NCI-H1092 treated with DMSO at 0.1 percent for 48 hours (cell line): ENCODE results near the gene TPD52L1.
"Not testable (repeated sequence)": the region's sequence is repeated elsewhere in the genome, so short reads cannot be mapped to it uniquely, and the experiment has no call there.

Source experiments
- DNase-seq: peaks from one replicate; lab custom pipeline; 2025; lab: John Stamatoyannopoulos, UW

The TPD52L1 gene, protein sequence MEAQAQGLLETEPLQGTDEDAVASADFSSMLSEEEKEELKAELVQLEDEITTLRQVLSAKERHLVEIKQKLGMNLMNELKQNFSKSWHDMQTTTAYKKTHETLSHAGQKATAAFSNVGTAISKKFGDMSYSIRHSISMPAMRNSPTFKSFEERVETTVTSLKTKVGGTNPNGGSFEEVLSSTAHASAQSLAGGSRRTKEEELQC

DNA sequence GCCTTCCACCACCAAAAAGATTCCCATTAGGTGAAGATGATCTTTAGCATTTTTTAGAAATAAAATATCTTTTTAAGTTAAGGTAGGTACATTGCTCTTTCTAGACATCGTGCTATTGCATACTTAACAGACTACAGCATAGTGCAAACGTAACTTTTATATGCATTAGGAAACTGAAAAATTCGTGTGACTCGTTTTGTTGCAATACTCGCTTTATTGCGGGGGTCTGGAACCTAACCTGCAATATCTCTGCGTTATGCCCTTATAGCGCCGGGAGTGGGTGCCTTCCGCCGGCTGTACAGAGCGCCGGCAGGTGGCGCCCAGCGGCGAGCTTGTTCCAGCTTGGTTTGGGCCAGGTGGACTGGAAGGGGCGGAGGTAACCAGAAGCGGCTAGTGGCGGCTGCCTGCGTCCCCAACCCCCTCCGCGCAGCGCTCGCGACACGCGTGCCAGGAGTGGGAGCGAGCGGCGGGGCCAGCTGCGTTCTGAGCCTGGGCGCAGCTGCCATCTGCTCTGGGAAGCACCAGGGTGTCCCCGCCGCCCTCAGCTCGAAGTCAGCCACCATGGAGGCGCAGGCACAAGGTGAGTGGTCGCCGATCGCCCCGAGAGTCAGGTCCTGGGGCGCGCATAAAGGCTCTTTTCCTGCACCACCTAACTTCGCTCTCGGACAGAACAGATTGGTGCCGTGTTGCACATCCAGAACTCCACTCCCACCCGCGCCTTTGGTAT, at the start of gene TPD52L1:
Gene TPD52L1 (plus strand): TSS at position 383 of the 727 bp plus-strand sequence. CDS start 179 bp downstream, at position 562.
- DNase-seq = peak; percentile 72

DNA sequence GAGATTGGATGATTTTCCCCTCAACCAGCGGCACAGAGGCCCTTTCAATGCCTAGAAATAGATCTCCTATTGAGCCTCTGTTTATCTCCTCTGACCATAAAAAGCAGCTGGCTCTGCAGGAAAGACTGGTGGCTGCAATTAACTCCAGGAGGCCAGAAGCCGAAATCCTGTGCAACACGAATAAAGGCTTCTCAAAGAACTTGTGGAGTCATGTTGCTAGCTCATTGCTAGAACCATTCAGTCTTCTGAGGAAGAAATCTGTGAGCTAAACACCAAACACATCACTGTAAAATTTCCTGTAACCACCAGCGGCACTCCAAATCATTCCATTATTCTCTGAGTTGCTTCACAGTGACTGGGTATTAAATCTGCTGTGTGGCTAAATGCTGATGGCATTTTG, 49.1 kb upstream of the TPD52L1 start:
- DNase-seq = no peak

DNA sequence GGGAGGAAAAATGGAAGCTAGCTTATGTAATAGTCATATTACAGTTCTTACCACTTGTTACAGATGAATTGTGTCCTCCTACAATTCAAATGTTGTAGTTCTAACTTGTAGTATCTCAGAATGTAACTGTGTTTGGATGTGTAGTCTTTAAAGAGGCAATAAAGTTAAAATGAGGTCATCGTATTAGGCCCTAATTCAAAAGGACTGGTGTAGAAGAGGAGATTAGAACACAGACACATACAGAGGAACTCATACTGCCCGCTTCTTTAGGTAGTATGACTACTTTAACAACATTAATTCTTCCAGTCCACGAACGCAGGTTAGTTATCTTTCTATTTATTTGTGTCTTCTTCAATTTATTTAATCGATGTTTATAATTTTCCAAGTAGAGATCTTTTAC, 46.5 kb upstream of the TPD52L1 start:
- no peak for DNase-seq

DNA sequence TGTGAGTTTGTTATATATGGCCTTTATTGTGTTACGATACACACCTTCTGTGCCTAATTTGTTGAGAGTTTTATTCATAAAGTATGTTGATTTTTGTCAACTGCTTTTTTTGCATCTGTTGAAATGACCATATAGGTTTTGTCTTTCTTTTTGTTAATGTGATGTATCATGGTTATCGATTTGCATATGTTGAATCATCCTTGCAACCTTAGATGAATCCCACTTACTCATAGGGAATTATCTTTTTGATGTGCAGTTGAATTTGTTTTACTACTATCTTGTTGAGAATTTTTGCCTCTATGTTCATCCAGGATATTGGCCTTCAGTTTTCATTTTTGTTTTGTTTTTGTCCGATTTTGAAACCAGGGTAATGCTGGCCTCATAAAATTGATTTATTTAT, 45.7 kb upstream of the TPD52L1 start:
- no peak for DNase-seq

DNA sequence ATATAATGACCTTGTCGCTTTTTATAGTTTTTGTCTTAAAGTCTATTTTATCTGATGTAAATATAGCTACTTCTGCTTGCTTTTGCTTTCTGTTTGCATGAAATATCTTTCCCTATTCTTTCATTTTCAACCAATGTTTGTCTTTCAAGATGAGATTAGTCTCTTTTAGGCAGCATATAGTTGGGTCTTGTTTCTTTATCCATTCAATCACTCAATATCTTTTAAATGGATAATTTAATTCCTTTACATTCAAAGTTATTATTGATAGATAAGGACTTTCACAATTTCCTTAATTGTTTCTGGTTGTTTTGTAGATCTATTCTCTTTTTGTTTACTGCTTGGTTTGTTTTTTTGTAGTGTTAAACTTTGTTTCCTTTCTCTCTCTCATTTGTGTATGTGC, 43.5 kb upstream of the TPD52L1 start:
- DNase-seq = no peak

DNA sequence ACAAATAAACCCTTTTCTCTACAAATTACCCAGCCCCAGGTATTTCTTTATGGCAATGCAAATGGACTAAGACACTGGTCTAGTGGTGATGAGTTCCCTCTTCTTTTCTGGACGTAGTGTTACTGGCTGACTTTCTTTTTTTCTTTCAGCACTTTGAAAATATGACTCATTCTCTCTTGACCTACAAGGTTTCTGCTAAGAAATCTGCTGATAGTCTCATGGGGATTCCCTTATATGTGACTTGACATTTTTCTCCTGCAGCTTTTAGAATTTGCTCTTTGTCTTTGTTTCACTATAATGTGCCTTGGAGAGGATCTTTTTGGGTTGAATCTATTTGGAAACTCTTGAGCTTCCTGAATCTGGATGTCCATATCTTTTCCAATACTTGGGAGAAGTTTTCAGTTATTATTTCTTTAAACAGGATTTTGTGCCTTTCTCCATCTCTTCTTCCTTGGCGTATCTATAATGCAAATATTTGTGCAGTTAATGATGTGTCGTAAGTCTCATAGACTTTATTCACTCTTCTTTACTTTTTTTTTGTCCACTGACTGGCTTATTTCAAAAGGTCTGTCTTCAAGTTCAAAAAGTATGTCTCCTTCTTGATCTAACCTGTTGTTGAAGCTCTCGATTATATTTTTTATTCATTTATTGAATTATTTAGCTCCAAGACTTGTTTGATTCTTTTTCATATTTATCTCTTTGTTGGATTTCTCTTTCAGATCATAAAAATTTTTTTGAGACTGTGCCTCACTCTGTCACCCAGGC, 42.2 kb upstream of the TPD52L1 start:
- no peak for DNase-seq

DNA sequence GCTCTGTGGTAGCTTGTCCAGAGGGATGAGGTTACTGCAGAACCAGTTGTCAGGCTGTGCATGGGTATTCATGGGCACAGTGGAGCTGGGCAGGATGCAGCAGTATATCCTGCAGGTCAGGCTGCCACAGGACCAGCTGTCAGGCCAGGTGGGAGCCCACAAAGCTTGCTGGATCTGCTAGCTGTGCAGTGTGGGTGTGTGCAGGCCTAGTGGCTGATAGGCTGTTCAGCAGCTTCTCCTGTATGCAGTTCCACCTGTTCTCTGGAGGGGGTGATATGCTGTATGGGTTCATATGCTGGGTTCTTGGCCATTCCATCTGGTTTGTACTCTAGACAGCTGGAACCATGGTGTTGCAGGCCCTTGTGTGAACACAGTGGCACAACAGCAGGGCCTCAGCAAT, 40.6 kb upstream of the TPD52L1 start:
- no peak for DNase-seq

DNA sequence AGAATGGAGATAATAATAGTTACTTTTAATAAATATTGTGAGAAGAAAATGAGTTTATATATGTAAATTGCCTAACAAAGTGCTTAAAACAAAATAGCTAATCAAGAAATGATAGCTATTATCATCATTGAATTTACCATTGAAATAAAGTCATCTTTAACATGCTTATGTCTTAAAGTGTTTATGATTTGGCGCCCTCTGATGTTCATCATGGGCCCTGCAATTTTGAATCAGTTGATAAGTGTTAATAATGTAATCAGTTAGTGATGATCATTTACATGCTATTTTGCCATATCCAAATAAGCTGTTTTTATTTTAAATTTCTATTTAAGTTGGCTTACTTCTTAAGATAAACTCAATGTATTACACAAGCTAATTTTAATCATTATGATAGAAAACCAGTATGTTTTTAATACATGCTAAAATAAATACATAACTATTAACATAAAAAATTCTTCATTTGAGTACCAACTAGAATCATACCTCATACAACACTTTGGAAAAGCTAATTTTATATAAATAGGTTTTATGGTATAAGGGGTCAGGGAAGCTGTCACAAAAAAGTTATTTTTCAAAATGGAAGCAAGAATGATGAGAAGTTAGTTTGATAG, 39.2 kb upstream of the TPD52L1 start:
- peak; percentile 26 for DNase-seq

DNA sequence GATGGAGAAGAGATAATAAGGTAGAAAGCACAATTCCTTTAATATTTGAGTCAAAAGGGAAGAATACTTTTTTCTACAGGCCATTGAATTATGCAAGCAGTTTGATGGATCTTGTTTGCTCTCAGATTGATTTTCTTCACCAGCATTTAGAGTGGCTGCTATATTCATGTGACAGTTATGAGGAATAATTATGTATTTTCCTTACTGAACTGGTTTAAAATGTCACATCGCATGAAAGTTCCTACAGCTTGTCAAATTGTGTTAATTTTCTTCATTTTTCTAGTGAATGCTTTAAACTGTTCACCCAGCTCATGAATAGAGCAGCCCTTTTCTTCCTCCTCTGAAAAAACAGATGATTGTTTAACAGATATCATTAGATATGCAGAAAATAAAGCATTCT, 37.4 kb upstream of the TPD52L1 start:
- DNase-seq = no peak

DNA sequence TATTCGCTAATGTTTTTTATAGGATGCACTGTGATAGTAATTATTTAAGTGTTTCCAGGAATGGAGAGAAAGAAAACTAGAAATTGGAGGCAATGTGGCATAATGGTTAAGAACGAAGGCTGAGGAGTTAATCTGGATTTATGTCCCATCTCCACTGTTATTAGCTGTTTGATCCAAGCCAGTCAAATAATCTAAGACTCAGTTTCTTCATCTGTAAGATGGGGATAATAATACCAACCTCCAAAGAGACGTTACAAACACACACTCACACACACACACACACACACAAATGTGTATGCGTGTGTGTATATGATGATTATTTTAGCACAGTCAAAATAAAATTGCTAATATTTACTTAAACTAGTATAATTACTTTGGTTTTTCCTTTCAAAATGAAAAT, 36.9 kb upstream of the TPD52L1 start:
- no peak for DNase-seq

DNA sequence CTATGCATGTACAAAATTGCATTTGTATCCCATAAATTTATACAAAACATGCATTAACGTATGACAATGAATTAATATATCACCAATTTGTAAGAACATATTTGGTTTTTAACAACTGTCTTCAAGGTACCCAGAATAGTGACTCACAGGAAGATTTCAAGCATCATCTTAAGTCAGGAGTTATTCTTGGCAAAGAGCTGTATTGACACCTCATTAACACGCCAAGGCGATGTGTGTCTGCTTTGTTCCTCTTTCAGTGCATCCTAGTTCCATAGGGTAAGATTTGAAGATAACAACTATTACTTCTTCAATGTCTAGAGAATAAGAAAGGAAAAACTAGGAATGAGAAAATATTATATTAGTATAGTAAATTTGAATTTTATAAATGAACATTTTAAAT, 35.8 kb upstream of the TPD52L1 start:
- no peak for DNase-seq

DNA sequence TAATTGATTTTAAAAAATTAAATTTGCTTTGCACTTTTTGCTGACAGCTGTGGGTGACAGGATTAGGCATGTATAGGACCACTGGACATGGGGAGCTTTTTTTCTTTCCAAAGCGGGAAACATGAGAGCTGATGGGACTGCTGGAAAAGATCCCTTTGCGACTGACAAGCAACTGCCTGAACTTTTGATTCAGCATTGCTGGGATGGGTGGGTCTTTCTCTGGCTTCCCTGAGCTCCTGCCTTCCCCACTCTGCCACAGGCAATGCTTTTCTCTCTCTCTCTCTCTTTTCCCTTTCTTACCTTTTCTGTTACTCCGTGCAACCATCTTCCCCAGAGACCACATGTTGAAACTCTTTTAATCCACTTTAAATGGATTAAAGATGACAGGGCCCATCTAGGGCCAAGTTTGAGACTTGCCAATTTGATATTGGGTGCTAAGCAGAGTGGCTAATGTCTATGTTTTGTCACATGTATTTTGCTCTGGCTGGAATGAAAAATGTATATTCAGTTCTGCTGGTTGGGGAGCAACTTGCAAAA, 33.5 kb upstream of the TPD52L1 start:
- DNase-seq = no peak

DNA sequence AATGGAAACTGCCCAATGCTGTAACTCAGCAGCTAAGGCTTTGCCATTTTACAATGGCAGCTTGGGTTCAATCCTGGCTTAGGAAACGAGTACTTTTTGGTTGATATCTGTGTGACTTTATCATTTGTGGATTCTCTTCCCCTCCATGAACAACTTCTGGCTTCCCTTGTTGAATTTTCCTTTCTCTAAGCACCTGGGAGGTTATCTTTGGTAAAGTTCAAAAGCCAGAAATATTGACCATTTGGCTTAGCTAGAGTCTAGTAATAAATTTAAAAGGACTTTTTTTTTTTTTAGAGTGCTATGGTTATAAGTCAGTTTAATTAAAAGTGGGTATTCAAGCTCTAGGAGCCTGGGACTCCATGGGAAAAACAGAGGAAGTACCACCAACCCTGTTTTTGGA, 31.7 kb upstream of the TPD52L1 start:
- no peak for DNase-seq

DNA sequence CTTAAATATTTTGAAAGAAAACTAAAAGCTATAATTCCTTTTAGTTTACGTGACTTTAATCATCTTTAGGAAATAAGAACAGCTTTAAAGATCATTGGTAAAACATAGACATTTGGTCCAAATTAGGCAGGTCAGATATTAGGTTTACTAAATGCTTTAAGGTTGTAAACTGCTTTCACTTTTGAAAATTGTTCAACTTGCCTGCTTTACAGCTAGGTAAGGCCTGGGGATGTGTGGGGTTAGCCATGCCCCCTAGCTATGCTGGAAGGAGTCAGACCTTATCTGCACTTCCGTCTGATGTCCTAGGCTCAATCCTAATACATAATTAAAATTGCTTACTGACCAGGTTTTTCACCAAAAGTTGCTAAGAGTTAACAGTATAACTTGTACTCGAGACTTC, 30.5 kb upstream of the TPD52L1 start:
- DNase-seq = no peak

DNA sequence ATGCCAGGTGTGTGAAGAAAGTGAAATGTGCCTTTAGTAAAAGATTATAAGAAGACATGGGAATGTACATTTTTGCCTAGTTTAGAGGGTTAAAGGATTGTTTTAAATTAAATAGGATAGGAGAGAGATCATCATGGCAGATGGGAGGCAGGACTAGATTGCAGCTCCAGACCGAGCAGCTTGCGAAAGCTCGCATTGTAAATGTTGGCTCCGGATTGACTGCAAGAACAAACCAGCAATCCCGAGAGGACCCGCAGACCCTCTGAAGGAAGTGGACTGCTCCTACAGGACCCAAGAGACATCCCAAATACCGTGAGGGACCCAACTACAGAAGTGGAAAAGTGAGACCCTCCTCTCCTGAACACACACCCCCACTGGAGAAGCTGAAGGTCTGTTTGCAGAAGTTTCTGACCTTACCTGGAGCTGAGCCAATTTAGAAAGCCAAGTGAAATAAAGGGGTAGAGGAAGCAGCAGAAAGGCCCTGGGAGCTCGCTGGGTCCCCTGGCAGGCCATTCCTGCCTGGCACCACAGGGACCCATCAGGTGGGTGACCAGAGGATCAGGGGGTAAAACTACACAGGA, 30.0 kb upstream of the TPD52L1 start:
- DNase-seq = no peak

DNA sequence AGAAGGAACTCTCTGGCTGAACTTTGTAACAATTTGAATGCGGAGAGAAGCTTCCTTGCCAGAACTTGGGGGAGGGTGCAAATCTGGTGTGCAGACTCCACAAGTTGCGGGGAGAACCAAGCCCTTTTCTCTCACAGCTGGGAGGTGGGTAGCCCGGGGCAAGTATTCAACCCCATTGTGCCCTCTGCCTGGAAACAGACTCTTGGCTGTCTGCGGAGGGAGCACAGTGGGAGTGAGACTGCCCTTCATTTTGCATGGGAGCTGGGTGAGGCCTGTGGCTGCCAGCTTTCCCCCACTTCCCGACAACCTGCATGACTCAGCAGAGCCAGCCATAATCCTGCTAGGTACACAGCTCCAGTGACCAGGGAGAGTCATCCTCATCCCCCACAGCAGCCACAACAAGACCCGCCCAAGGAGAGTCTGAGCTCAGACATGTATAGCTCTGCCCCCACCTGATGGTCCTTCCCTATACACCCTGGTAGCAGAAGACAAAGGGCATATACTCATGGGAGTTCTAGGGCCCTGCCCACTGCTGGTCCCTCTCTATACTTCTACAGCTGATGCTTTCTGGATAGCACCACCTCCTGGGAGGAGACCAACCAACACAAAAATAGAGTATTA, 29.4 kb upstream of the TPD52L1 start:
- DNase-seq = no peak

DNA sequence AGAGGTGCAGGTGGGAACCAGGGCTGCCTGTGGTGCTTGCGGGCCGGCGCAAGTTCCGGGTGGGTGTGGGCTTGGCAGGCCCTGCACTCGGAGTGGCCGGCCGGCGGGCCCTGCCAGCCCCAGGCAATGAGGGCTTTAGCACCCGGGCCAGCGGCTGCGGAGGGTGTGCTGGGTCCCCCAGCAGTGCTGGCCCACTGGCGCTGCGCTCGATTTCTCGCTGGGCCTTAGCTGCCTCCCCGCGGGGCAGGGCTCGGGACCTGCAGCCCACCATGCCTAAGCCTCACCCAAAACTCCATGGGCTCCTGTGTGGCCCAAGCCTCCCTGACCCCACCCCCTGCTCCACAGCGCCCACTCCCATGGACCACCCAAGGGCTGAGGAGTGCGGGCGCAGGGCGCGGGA, 27.7 kb upstream of the TPD52L1 start:
- DNase-seq = not testable (repeated sequence)

DNA sequence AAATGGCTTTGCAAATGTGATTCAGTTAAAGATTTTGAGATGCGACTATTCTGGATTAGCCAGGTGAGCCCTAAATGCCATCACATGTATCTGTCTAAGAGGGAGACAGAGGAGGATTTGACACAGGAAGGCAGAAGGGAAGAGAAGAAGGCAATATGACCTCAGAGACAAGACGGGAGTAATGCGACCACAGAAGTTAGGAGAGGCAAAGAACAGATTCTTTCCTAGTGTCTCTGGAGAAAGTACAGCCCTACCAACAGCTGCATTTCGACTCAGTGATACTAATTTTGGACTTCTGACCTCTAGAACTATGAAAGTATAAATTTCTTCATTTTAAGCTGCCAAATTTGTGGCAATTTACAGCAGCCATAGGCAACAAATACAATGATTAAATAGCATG, 24.2 kb upstream of the TPD52L1 start:
- DNase-seq = no peak

DNA sequence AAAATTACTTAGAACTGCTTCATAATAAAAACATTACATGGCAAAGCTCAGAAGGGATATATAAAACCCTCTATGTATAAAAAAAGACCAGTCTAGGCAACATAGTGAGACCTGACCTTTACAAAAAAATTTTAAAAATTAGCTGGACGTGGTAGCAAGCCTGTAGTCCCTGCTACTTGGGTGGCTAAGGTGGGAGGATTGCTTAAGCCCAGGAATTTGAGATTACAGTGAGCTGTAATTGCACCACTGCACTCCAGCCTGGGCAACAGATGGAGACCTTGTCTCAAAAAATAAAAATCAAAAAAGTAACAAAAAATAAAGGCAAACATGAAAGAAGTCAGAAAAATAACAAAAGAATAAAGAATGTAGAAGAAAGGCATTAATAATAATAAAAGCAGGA, 21.5 kb upstream of the TPD52L1 start:
- DNase-seq = no peak

DNA sequence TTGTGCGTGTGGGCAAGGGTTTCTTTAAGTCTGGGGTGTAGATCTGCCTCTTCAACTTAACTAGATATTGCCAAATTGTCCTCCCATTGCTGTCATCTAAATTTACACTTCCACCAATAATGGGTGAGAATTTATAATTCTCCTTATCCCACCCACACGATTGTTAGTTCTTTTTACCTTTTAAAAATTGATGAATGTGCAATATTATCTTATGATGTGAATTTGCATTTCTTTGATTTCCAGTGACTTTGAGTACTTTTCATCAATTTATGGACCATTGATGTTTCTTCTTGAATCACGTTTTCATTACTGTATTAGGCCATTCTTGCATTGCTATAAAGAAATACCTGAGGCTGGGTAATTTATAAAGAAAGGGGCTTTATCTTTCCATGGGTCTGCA, 17.2 kb upstream of the TPD52L1 start:
- no peak for DNase-seq

DNA sequence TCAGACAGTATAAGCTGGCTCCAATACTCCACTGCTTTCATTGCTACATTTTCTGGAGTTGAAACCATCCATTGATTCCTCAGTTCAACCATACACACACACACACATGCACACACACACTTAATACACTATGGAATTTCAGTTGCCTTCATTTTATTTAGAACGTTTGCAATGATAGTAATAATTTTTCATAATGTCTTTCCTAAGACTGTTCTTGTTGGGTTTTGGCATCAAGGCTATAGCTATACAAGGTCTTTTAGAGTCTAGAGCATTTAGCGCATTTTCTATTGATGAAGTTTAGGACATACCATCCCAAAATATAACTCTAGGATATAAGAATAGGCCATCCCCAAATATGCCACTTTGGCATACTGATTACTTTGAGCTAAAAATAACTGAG, 15.5 kb upstream of the TPD52L1 start:
- DNase-seq = no peak

DNA sequence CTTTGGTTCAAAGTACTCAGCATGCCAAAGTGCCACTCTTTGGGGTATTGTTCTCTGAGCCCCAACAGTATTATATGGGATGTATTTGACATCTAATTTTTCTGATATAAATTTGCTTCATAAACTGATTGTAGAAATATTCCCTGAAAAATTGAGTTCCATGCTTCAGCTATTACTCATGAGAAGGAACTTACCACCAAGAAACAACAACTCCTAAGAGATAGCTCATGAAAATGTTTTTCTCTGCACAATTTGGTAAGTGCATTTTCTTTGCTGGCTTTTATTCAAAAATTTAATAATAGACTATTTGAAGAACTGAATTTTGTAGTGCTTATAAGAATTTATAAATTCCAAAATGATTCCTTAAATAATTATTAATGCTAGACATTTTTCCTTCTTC, 12.8 kb upstream of the TPD52L1 start:
- DNase-seq = no peak
